Upper lobe of left lung (tissue), 6 donors: Measurements from ENCODE around the gene ZNF778. TPM values are rescaled to one million over a fixed set of nuclear protein-coding genes. Genes with fewer than 3 reads are reported as not detected.
"Not testable (repeated sequence)": the region's sequence is repeated elsewhere in the genome, so short reads cannot be mapped to it uniquely, and the experiment has no call there.

Source experiments
- ATAC-seq, 2 donors: fragments of 200-7000 bp; cut with Tn5 transposase; one replicate each; pipeline ENCODE4 v1.9.1; 2022; ENCODE audit warnings: mild to moderate bottlenecking in 2 of 2, moderate library complexity in 2 of 2; ENCODE audit not compliant: low FRiP score in 2 of 2
- DNase-seq, 2 donors: peaks; one replicate each; pipeline ENCODE4 v3.0.0-alpha.2; 2019 to 2020
- H3K27ac ChIP-seq, 4 donors: fragments of 200-600 bp; sonication (generic); one replicate each; pipeline ENCODE4 v1.5.1; 2016 to 2019
- H3K27me3 ChIP-seq, 4 donors: fragments of 200-600 bp; sonication (generic); one replicate each; pipeline ENCODE4 v1.5.1; 2017 to 2019
- H3K36me3 ChIP-seq, 4 donors: fragments of 200-600 bp; sonication (generic); one replicate each; pipeline ENCODE4 v1.5.1; 2016 to 2019
- H3K4me1 ChIP-seq, 4 donors: fragments of 200-600 bp; sonication (generic); one replicate each; pipeline ENCODE4 v1.5.1; 2018 to 2019
- H3K4me3 ChIP-seq, 4 donors: fragments of 200-600 bp; sonication (generic); one replicate each; pipeline ENCODE4 v1.5.1; 2017 to 2019; ENCODE audit warnings: mild to moderate bottlenecking in 2 of 4, moderate library complexity in 1 of 4
- H3K9me3 ChIP-seq, 4 donors: fragments of 200-600 bp; sonication (generic); one replicate each; pipeline ENCODE4 v1.5.1; 2018 to 2019
- EP300 ChIP-seq, 4 donors: sonication (generic); formaldehyde crosslinking; IDR thresholded peaks; one replicate each; pipeline ENCODE4 v1.5.1; 2017; ENCODE audit warnings: antibody characterized with exemption in 4 of 4, control low read depth in 2 of 4
- POLR2A ChIP-seq, 4 donors: fragments of 450-650 bp; IDR thresholded peaks; one replicate each; pipeline ENCODE4 v1.5.1; 2016 to 2017; ENCODE audit warnings: antibody characterized with exemption in 4 of 4, mild to moderate bottlenecking in 2 of 4
- POLR2AphosphoS5 ChIP-seq, 2 donors: sonication (generic); formaldehyde crosslinking; IDR thresholded peaks; one replicate each; pipeline ENCODE4 v1.5.1; 2017; ENCODE audit warnings: antibody characterized with exemption in 2 of 2
- WGBS, 2 donors: methylation state at CpG; one replicate each; pipeline ENCODE4 v1.1.5; 2017 to 2018; 5-methylcytosine and 5-hydroxymethylcytosine counted together
- total RNA-seq, 6 donors: library from RNA; depleted of rRNA in 4 of 6; stranded (reverse); fragments of >200 nt in 4 of 6; gene quantifications; one replicate each; pipeline versions ENCODE4 v1.1.0 to v1.2.1, GENCODE V29; 2016 to 2021
- TF ChIP-seq, protein P1 (sequence below), 6 experiments: fragments of 450-650 bp in 4 of 6; fragments of 200-600 bp in 2 of 6; sonication (generic) in 2 of 6; IDR thresholded peaks; one replicate each; pipeline ENCODE4 v1.5.1; 2016 to 2019; ENCODE audit warnings: antibody characterized with exemption in 6 of 6
- donor health status: DM: no; HTN: no; CAD: no; lungs with moderate emphysema.
- donor health status: DM: no; HTN: yes; CAD: no; lungs with severe emphysema.

The ZNF778 gene
- total RNA-seq, 6 donors from 2014 or later: 12.3 to 50.1 (median 17.7) TPM

DNA sequence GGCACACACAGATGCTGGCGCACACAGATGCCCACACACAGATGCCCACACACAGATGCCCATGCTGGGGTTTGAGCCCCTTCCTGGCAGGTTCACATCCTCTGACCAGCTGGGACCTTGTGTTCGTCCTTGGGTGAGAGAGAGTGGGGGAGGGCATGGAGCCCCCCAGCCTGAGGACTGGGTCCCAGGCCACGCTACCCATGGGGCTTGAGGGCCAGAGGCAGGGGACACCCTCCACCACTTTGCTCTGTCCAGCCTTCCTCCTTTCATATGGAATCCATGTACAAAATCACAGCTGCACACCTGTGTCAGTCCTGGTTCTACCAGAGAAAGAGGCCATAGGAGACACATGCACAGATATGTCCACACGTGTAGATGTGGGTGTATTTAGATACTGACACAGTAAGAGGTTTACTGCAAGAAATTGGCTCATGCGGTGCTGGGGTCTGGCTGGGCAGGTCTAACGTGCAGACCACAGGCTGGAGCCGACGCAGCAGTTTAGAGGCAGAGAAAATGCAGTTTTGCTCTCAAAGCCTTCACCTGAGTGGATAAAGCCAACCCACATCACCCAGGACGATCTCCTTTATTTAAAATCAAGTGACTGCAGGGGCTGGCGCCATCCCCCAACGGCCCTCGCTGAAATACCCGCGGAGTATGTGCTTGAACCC, 28.0 kb upstream of the ZNF778 start:
- Histone ChIP-seq H3K27me3 (no peaks in the 10 kb centered on the region), H3K27ac (no peak overlapping the region), H3K9me3 (no peaks in the 10 kb centered on the region), H3K4me1 (peaks cover 6 to 24% (median 17%) of the 10 kb centered on the region in 4 donors), H3K4me3 (no peak overlapping the region), H3K36me3 (no peaks in the 10 kb centered on the region)
- ATAC-seq: no peak
- TF ChIP-seq POLR2A (IDR thresholded peaks at IDR 0.05) (no peak), POLR2AphosphoS5 (IDR thresholded peaks at IDR 0.05) (no peak), EP300 (IDR thresholded peaks at IDR 0.05) (no peak)
- TF ChIP-seq, protein P1, sequence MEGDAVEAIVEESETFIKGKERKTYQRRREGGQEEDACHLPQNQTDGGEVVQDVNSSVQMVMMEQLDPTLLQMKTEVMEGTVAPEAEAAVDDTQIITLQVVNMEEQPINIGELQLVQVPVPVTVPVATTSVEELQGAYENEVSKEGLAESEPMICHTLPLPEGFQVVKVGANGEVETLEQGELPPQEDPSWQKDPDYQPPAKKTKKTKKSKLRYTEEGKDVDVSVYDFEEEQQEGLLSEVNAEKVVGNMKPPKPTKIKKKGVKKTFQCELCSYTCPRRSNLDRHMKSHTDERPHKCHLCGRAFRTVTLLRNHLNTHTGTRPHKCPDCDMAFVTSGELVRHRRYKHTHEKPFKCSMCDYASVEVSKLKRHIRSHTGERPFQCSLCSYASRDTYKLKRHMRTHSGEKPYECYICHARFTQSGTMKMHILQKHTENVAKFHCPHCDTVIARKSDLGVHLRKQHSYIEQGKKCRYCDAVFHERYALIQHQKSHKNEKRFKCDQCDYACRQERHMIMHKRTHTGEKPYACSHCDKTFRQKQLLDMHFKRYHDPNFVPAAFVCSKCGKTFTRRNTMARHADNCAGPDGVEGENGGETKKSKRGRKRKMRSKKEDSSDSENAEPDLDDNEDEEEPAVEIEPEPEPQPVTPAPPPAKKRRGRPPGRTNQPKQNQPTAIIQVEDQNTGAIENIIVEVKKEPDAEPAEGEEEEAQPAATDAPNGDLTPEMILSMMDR (IDR thresholded peaks at IDR 0.05): no peak
- no peak for DNase-seq
- 57 to 60% methylated on average over 12 to 13 of the region's 14 CpGs for WGBS, 2 donors

DNA sequence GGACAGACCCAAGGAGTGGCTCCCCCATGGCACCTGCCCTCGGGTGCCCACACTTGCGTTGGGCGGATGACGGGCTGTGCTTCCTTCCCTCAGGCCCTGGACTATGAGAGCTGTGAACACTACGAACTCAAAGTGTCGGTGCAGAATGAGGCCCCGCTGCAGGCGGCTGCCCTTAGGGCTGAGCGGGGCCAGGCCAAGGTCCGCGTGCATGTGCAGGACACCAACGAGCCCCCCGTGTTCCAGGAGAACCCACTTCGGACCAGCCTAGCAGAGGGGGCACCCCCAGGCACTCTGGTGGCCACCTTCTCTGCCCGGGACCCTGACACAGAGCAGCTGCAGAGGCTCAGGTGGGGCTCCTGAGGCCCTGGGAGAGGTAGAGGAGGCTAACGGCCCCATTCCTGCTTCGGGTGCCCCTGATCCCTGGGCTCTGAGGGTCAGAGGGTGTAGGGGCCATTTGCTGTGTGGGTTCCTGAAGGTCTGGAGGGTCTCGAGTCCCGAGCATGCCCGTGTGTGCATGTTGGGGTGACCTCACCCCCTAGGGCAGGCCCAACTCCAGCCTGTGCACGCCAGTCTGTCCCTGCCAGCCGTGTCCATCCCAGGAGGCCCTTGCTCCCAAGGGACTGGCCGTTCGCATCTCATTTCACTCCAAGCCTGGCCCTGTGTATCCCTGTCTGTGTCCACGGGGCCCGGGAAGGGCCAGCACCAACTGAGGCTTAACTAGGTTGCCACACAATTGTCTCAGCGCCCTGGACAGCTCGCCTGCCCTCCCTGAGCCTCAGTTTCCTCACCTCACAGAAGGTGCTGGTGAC, 27.1 kb upstream of the ZNF778 start:
- ATAC-seq: no peak
- Histone ChIP-seq H3K36me3 (no peaks in the 10 kb centered on the region), H3K27me3 (no peaks in the 10 kb centered on the region), H3K4me1 (peaks cover 6 to 24% (median 17%) of the 10 kb centered on the region in 4 donors), H3K4me3 (no peak overlapping the region), H3K27ac (no peak overlapping the region), H3K9me3 (no peaks in the 10 kb centered on the region)
- 70 to 83% methylated on average over 11 to 28 of the region's 28 CpGs for WGBS, 2 donors
- TF ChIP-seq, protein P1 (IDR thresholded peaks at IDR 0.05): no peak
- no peak for TF ChIP-seq POLR2AphosphoS5 (IDR thresholded peaks at IDR 0.05)
- no peak for TF ChIP-seq POLR2A (IDR thresholded peaks at IDR 0.05)
- peak in 1 of 2 donors; percentile 78 for DNase-seq

DNA sequence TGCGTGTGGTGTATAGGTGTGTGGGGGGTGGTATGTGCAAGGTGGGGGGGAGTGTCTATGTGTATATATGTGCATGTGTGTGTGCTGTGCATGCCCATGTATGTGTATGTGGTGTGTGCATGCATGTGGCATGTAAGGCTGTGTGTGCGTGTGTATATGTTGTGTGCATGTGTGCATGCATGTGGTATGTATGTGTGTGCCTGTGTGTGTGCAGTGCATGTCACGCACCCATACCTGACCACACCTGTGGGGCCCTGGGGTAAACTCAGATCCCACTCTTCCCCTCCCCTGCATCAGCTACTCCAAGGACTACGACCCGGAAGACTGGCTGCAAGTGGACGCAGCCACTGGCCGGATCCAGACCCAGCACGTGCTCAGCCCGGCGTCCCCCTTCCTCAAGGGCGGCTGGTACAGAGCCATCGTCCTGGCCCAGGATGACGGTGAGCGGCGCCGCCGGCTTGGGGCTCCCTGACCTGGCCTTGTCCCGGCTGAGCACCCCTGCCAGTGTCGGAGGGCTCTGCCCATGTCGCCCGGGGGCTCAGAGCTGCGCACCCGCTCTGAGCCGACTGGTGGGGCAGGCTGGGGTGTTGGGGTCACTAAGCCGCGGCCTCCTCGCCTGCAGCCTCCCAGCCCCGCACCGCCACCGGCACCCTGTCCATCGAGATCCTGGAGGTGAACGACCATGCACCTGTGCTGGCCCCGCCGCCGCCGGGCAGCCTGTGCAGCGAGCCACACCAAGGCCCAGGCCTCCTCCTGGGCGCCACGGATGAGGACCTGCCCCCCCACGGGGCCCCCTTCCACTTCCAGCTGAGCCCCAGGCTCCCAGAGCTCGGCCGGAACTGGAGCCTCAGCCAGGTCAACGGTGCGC, 26.2 kb upstream of the ZNF778 start:
- Histone ChIP-seq H3K27me3 (no peaks in the 10 kb centered on the region), H3K27ac (no peak overlapping the region), H3K9me3 (no peaks in the 10 kb centered on the region), H3K4me1 (peaks cover 6 to 24% (median 17%) of the 10 kb centered on the region in 4 donors), H3K4me3 (peak overlapping the region in 2 of 4 donors; percentile 50 to 51), H3K36me3 (no peaks in the 10 kb centered on the region)
- DNase-seq: peak in 1 of 2 donors; percentile 88
- TF ChIP-seq EP300 (IDR thresholded peaks at IDR 0.05): no peak
- TF ChIP-seq, protein P1 (IDR thresholded peaks at IDR 0.05): no peak
- no peak for TF ChIP-seq POLR2AphosphoS5 (IDR thresholded peaks at IDR 0.05)
- no peak for TF ChIP-seq POLR2A (IDR thresholded peaks at IDR 0.05)
- WGBS, 2 donors: 61 to 65% methylated on average over 9 to 34 of the region's 44 CpGs
- ATAC-seq: no peak

DNA sequence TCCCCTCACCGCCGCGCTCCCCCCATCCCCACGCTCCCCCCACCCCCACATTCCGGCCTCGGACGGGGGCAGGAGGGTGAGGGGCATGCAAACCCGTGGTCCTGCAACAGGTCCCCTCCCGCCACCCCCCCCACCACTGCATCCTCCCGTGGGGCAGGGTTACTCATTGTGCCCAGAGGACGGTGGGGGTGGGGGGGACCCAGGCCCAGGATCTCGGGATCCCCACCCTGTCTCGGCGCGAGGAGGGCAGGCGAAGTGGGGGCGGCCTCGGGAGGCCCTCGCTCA, 25.7 kb upstream of the ZNF778 start:
- no peaks in the 10 kb centered on the region for H3K27me3 ChIP-seq
- ATAC-seq (no peak), DNase-seq (no peak)
- H3K4me1 ChIP-seq: peaks cover 6 to 24% (median 17%) of the 10 kb centered on the region in 4 donors
- H3K4me3 ChIP-seq: peak overlapping the region; percentile 10 to 51 (median 50)
- no peaks in the 10 kb centered on the region for H3K36me3 ChIP-seq
- 2% methylated on average over 9 of the region's 19 CpGs; no CpG with 5 or more reads in 1 of the 2 donors for WGBS, 2 donors
- no peak overlapping the region for H3K27ac ChIP-seq
- TF ChIP-seq, protein P1 (IDR thresholded peaks at IDR 0.05): no peak
- no peak for TF ChIP-seq EP300 (IDR thresholded peaks at IDR 0.05)
- TF ChIP-seq POLR2AphosphoS5 (IDR thresholded peaks at IDR 0.05): no peak
- TF ChIP-seq POLR2A (IDR thresholded peaks at IDR 0.05): no peak
- no peaks in the 10 kb centered on the region for H3K9me3 ChIP-seq

DNA sequence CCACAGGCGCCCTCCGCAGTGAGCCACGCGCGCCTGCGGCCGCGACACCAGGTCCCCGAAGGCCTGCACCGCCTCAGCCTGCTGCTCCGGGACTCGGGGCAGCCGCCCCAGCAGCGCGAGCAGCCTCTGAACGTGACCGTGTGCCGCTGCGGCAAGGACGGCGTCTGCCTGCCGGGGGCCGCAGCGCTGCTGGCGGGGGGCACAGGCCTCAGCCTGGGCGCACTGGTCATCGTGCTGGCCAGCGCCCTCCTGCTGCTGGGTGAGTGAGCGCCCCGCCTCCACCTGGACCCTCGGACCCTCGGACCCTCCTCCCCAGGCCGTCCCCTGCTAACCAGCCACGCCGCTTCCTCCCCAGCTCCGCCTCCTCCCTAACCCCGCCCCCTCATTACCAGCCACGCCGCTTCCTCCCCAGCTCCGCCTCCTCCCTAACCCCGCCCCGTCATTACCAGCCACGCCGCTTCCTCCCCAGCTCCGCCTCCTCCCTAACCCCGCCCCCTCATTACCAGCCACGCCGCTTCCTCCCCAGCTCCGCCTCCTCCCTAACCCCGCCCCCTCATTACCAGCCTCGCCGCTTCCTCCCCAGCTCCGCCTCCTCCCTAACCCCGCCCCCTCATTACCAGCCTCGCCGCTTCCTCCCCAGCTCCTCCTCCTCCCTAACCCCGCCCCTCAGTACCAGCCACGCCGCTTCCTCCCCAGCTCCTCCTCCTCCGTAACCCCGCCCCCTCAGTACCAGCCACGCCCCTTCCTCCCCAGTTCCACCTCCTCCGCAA, 25.1 kb upstream of the ZNF778 start:
- DNase-seq (peak; percentile 82 to 89), ATAC-seq (peak in 1 of 2 donors; percentile 20)
- not testable (repeated sequence) for H3K27me3 ChIP-seq, H3K9me3 ChIP-seq, H3K36me3 ChIP-seq, H3K27ac ChIP-seq
- H3K4me1 ChIP-seq: peaks cover 6 to 24% (median 17%) of the 10 kb centered on the region in 4 donors
- H3K4me3 ChIP-seq: peak overlapping the region; percentile 10 to 51 (median 50)
- WGBS, 2 donors: 0% methylated on average over 4 to 34 of the region's 63 CpGs
